Left ventricle myocardium superior (tissue), 1 donor: Measurements from ENCODE around the gene RAB33A. TPM values are rescaled to one million over a fixed set of nuclear protein-coding genes. Genes with fewer than 3 reads are reported as not detected.

ENCODE experiments used
- ATAC-seq: fragments of 200-7000 bp; cut with Tn5 transposase; one replicate; pipeline ENCODE4 v1.9.1; 2020; ENCODE audit warnings: mild to moderate bottlenecking, moderate library complexity
- DNase-seq: peaks from one replicate; pipeline ENCODE4 v3.0.0-alpha.2; 2020
- intact Hi-C: fragments of 100-400 bp; cut with micrococcal nuclease; formaldehyde crosslinking; loops from one replicate; pipeline ENCODE4 v1.11.0; 2022
- total RNA-seq: library from RNA; stranded (reverse); fragmentation: NEBNext Ultra II Directional; extraction: Animal tissue kit (Norgen Biotek cat#: 25700); gene quantifications from one replicate; pipeline ENCODE4 v1.2.1, GENCODE V29; 2021
- donor health status: DM: no; HTN: yes; CAD: no; lungs with severe emphysema.

Gene RAB33A
- total RNA-seq, 1 donor from 2014 or later = 0.59 TPM

- intact Hi-C loops = no loop called here
- ATAC-seq (peak; percentile 62), DNase-seq (peak; percentile 61)
Measured at GRCh38 chrX:130170752-130171445, 863 bp upstream of the RAB33A start.

DNA sequence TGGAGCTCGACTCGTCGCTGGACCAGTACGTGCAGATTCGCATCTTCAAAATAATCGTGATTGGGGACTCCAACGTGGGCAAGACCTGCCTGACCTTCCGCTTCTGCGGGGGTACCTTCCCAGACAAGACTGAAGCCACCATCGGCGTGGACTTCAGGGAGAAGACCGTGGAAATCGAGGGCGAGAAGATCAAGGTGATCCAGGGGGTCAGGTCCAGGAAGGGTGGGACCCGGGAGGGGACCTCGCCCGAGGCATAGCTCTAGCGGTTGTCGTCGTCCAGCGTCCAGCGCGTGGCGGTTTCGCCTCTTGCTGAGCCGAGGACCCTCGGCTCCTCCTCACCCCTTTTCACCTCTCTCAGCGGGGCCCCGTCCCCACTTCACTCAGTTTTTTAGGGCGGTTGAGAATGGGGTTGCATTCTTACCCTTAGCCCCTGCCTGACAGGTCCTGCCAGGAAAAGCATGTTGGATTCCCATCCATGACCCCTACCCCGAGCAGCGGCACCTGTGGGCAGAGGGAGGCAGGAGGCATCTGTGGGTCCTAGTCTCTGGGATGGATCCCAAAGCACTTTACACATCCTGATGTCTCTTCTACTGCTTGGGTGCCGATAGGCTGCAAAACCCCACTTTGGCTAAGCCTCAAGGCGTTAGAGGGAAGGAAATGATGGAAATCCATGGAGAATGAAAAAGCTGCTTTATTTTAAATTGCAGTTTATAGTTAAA, 524 bp downstream of the RAB33A start:
- intact Hi-C loops = no loop called here
- no peak for DNase-seq
- no peak for ATAC-seq

- intact Hi-C loops = no loop called here
- peak; percentile 66 for ATAC-seq
Measured at GRCh38 chrX:130173190-130173895, 1.6 kb downstream of the RAB33A start.

GRCh38 chrX:130174045-130174704, 2.4 kb downstream of the RAB33A start:
- intact Hi-C loops = no loop called here
- peak; percentile 78 for ATAC-seq

More at GRCh38 chrX:130173190-130173895, 1.6 kb downstream of the RAB33A start:
- DNase-seq = no peak

GRCh38 chrX:130174937-130175336, 3.2 kb downstream of the RAB33A start:
- intact Hi-C loops = no loop called here
- ATAC-seq (no peak), DNase-seq (no peak)

More at GRCh38 chrX:130174045-130174704, 2.4 kb downstream of the RAB33A start:
- peak; percentile 41 for DNase-seq

GRCh38 chrX:130176354-130176776, 4.6 kb downstream of the RAB33A start:
- no peak for DNase-seq
- ATAC-seq = no peak
- intact Hi-C loops = no loop called here

- intact Hi-C loops = no loop called here
- ATAC-seq = no peak
Measured at GRCh38 chrX:130176942-130177341, 5.2 kb downstream of the RAB33A start.

GRCh38 chrX:130179170-130179569, 7.4 kb downstream of the RAB33A start:
- ATAC-seq (no peak), DNase-seq (no peak)
- intact Hi-C loops = no loop called here

More at GRCh38 chrX:130176942-130177341, 5.2 kb downstream of the RAB33A start:
- no peak for DNase-seq

- DNase-seq (no peak), ATAC-seq (no peak)
- intact Hi-C loops = no loop called here
Measured at GRCh38 chrX:130179579-130180215, 7.9 kb downstream of the RAB33A start.

GRCh38 chrX:130184168-130184567, 12.4 kb downstream of the RAB33A start:
- DNase-seq (no peak), ATAC-seq (no peak)
- intact Hi-C loops = no loop called here

DNA sequence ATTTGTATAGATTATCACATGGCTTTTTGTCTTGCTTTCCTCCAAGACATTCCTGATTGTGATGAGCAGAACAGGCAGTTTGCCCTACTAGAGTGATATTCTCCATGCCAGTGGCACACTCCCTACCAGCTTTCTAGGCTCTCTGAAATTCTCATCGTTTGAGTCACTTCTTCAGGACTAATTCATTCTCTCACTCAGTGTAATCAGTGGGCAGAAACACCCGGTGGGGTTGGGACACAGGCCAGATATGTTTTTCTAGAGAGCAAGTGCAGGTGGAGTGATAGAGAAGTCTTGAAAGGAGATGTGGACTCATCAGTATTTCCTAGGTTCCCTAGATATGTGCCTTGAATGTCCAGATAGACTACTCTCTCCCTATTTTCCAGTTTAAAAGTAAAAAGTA, 13.1 kb downstream of the RAB33A start:
- ATAC-seq = no peak
- intact Hi-C loops = no loop called here
- no peak for DNase-seq

- no peak for DNase-seq
- intact Hi-C loops = no loop called here
- no peak for ATAC-seq
Measured at GRCh38 chrX:130186651-130187050, 14.9 kb downstream of the RAB33A start.

DNA sequence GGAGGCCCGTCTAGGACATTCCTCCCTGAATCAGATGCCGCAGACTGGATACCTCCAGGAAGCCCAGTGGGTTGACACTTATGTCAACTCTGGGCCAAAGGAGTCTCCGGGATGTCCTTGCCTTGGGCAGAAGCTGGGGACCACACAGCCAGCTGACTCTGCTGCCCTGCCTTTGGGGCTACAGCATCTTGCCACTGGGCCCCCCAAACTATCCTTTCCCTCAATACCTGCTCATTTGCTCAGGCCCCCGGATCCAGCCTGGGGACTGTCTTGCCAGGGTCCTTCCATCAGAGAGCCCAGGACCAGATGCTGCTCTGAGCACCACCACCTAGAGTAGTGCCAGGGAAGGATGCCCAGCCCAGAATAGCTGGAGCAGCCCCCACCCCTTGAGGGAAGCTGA, 19.0 kb downstream of the RAB33A start:
- intact Hi-C loops = loop anchor here (10.0 kb wide), 1 partner anchor 106 kb away; no protein-coding TSS in a partner anchor
- ATAC-seq (no peak), DNase-seq (no peak)

DNA sequence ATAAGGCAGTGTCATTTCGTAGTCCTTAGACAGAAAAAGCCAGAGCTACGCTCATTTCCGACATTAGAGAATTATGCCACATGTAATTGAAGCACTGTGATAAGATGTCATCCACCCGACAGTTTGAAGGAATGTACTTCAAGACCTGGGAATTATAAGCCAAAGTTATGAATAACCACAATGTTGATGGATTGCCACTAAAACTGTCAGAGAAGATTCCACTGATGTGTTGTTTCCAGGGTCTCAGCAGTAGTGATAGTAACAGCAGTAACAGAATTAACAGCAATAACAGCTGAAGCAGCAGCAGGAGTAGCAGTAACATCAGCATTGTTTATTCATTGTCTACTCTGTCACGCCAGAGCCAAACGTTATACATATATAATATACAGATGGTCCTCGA, 24.7 kb downstream of the RAB33A start:
- ATAC-seq = no peak
- intact Hi-C loops = loop anchor here (10.0 kb wide), 1 partner anchor 112 kb away; no protein-coding TSS in a partner anchor
- DNase-seq = no peak

DNA sequence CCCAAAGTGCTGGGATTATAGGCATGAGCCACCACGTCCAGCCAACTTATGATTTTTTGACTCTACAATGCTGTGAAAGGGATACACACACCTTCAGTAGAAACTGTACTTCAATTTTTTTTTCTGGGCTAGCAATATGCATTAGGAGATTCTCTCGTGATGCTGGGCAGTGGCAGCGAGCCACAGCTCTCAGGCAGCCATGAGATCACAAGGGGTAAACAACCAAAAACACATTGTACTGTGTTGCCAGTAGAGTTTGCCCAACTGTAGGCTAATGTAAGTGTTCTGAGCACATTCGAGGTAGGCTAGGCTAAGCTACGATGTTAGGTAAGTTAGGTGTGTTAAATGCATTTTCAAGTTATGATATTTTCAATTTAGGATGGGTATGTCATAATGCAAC, 25.7 kb downstream of the RAB33A start:
- DNase-seq = no peak
- no peak for ATAC-seq
- intact Hi-C loops = loop anchor here (10.0 kb wide), 1 partner anchor 113 kb away; no protein-coding TSS in a partner anchor

DNA sequence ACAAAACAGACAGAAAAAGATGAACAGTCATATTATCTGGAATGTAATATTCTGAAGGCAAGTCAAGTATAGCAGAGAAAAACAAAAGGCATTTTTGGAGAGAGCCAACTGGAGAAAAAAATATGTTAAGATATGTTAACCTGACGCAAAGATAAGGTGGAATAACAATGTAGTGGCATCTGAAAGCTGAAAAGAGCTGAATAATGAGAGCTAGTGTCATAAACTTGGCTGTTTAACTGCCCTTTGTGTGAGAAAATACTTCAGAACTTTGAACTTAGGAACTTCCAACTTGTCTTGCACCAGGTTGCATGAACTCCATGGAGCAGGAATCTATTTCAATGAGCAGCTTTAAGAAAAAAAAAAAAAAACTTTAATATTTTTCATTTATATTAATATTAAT, 32.9 kb downstream of the RAB33A start:
- DNase-seq (no peak), ATAC-seq (no peak)
- intact Hi-C loops = no loop called here

GRCh38 chrX:130211415-130212186, 39.8 kb downstream of the RAB33A start:
- DNase-seq (no peak), ATAC-seq (no peak)
- intact Hi-C loops = no loop called here

DNA sequence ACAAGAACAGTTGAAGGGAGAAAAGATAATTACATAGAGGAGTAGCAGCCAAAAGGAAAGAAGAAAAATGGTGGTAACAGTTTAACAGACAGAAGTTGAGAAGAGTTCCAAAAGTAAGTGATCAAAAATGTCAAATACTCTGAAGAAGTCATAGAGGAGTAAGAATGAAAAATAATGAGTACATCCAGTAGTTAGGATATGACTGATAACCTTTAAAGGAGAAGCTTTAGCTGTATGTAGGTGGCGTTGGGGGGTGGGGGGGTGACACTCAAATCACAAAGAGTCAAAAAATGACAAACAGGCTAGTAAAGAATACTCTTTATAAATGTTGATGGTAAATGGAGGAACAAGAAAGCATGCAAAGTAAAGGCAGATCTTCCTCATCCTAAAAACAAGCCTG, 40.6 kb downstream of the RAB33A start:
- no peak for ATAC-seq
- intact Hi-C loops = no loop called here
- no peak for DNase-seq
